HS-5 (cell line): ENCODE data around the gene MACROD2.

Experiments
- DNase-seq: peaks from one replicate; pipeline ENCODE4 v3.0.0-alpha.2; 2012; ENCODE audit warnings: low read depth

The MACROD2 gene

DNA sequence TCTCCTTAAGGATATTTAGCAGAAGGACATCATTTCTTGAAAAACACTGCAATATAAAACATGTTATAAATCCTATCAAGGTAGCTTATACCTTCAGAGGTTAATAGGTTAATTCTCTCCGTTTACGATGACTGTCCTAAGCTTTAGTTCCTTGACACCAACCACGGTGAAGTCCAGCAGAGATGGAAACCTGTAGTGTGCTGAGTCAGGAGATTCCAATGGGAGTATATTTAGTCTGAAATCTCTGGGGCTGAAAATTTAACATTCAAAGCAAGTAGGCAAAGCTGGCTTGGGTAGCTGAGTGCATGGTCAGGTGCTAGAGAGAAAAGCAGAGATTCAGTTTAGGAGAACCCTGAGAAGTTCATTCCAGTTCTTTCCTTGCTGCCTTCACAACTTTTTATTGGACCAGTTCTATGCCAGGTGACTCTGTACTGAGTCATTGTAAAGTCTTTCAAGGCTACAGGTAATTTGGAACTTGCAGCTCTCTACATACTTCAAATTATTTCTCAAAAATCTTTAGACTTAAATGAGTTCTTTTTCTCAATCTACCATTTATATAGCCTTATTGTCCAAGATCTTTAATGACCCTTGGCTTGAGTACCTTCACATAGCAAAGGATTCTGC, 1351.5 kb downstream of the MACROD2 start:
- DNase-seq: no peak

DNA sequence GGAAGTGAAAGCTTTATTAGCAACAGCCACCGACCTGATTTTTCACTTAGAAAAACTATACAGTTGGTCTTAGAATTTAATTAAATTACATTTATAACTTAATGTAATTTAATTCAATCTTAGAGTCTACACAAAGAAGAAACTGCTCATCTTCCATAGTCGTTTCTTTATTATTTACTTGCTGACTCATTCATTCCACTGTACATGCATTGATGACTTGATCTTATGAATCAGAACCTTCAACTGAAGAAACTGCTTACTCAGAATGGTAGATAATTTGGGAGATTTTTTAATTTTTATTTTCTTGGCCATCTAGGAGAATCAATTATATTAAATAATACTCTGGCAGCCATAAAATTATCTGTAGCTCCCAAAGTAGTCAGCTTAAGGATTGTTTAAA, 1363.7 kb downstream of the MACROD2 start:
- peak; percentile 25 for DNase-seq

DNA sequence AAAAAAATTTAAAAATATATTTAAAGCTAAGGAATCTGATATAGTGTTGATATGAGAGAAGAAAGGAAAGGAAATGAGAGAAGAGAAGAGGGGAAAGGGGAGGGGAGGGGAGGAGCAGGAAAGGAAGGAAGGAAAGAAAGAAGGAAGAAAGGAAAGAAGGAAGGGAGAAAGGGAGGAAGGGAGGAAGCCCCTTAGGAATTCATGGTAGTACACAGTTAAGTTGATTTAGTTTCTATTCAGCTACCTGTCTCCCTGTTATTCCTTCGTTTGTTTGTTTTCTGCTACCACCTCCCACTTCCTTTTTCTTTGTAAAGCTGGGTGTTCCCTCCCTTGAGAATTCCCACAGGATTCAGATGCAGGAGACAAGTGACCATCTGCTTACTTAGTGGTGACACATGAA, 1367.5 kb downstream of the MACROD2 start:
- DNase-seq: no peak

DNA sequence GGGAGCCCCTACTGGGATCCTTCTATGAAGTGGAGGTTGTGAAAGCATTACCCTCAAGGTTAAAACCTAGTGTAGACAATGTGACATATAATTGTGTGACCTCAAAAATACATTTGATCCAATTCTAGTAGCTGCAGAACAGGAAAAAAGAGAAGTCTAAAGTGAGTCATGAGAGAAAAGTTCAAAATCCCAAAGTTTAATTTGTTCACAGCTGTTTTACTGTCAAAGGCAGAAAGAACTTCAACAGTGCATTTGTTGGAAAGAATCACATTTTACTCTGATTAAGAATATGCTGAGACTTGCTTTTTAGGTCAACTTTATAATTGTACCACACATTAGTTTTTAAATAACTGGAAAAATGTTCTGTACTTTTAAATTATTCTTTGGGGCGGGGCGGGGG, 1369.5 kb downstream of the MACROD2 start:
- no peak for DNase-seq

DNA sequence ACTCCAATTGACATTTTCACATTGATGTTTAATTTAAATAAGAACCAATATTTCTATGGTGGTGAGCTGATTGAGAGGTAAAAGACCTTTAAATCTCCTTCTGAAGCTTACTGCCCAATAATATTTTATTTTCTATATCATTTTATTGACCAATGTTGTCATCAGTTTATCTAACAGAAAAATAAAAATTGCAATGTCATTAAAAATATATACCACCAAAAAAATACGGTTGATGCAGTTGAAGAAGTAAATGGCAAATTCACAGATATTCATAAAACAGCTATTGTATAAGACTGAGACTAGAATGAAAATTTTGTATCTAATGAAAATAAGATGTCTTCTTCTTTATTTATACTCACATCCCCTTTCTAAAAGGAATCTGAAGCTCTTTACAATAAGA, 1375.1 kb downstream of the MACROD2 start:
- no peak for DNase-seq

DNA sequence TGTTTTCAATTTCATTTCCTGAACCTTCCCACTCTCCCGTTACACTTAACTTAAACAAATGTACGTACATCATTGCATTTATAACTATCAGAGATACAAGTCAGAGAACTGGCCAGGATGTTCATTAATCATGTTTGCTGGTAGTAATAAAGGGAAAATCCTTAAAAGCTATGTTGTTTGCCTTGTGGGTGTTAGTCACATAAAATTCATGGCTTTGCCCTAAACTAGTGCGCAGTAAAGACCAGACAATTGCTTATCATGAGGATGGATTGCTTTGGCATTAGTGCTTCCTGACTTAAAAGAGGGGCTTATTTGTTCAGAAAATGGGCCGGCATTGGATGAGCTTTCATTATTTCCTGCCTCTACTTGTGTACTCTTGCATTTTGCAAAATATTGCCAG, 1379.4 kb downstream of the MACROD2 start:
- no peak for DNase-seq

DNA sequence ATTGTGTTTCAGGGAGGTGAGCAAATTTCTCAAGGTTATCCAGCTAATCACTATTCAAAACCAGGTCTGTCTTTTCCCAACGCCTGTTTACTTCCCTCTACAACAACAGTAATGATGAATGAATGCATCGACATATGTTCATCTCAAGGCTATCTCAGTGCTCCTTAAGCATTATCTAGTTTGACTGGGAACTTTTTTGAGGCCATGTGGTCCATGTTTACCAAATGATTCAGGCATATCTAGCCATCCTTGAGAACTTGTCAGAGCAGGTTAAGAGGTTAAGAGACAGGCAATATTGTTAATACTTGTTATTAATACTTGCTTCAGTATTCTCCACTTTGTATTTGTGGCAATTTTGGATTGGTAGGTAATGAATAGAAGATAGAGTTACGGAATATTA, 1380.5 kb downstream of the MACROD2 start:
- no peak for DNase-seq

DNA sequence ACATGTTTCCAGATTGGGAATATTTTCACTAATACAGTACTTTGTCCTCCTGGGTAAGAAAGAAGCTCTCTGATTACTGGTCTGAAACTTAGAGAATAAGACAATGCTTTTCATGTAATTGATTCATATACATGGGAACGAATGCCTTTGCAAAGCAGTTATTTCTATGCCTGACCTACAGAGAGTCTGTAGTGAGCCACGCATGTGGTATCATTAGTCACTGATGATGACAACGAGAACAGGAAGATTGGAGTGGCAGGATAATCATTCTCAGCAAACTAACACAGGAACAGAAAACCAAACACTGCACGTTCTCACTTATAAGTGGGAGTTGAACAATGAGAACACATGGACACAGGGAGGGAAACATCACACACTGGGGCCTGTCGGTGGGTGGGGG, 1382.3 kb downstream of the MACROD2 start:
- DNase-seq: peak; percentile 10

DNA sequence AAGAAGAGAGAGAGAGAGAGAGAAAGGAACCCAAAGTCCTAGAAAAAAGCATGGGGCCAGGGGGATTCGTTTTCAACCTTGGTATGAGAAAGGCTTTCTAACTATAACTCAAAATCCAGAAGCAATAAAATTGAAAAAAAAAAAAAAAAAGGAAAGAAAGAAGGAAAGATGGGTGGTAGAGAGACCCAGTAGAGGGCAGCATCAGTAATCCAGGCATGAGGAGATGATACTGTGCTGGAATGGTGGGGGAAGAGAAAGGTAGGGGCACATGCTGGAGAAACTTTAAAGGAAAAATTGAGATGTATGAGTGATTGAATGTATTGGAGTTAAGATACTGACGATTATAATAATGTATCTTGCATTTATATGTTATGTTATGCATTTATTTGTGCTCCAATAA, 1382.8 kb downstream of the MACROD2 start:
- no peak for DNase-seq

DNA sequence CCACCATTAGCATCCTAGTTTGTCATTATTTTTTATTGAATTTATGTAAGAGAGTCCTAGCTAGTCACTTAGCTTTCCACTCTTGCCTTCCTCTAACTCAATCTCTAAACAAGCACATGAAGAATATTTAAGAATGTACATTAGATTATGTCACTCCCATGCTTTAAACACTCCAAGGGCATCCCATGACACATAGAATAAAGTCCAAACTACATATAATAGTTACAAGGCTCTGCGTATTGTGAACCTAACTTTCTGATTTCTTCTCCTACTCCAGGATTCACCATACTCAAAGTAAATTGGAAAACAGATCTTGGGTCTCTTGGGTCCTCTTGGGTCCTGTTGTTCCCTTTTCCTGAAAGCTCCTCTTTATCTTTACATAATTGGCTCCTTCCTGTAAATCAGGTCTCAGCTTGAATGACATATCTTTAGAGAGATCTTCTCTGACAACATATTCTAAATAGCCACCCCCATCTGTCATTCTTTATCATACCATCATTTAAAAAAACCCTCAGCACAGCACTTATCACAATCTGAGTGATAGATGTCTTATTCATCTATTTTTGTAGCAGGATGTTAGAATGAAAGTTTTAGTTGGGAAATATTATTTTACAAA, 1384.5 kb downstream of the MACROD2 start:
- DNase-seq: no peak

DNA sequence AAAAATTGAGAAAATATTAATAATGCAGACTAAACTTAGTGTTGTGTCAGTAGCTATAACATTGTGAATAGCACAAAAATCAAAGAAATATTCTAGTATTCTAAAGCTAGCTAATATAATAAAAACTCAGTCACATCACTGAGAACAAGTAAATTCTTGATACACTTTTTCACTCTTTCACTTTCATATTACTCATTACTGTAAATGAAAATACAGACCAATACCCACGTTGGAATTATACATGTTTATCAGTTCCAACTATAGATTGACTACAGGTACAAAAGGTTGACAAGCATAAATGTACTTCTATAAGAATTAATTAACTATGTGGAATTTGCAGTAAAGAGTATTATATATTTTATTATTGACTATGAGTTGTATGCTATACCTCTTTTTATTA, 1385.5 kb downstream of the MACROD2 start:
- DNase-seq: no peak

DNA sequence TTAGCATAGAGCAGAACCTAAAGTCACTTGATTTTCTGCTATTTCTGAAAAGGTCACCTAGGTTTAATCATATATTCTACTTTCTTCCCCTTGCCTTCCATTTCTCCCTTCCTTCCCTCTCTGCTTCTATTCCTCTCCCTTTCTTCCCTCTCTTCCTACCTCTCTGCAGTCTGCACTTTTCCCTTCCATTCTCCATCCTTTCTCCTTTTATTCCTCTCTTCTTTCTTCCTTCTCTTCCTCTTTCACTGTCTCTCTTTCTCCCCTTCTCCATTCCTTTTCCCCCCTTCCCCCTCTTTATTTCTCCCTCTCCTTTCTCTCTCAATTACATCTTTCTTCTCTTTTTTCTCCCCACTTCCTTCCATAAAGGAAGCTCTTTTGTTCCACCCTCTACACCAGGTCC, 1391.9 kb downstream of the MACROD2 start:
- DNase-seq: no peak

DNA sequence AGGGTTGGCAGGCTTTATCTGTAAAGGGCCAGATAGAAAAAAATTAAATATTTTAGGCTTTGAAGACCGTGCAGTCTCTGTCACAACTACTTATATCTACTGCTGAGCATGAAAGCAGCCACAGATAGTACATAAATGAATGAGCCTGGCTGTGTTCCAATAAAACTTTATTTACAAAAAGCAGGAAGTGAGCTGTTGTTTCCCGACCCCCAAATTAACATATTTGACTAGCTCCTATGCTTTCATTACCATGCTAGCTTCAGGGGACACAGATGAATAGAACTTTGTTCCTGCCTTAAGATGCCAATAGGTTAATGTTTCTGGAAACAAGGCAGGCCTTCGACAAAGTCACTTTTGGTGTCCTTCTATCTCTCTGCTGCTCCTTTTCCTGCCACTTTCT, 1400.1 kb downstream of the MACROD2 start:
- DNase-seq: no peak

DNA sequence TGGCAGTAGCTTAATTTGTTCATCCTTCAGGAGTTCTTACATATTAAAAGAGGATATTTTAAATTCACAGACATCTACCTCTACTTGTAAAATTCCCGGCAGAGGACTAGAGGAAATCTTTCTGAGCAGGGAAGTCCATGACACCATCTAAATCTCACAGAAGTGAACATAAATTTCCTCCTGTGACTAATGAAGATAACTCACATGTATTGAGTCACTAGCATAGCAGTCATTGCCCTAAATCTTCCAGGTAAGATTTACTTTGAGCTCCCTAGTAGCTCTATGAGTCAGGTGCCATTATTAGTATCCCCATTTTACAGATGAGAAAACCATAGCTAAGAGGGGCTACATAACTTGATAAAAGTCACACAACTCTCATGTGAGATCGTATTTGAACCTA, 1400.7 kb downstream of the MACROD2 start:
- no peak for DNase-seq

DNA sequence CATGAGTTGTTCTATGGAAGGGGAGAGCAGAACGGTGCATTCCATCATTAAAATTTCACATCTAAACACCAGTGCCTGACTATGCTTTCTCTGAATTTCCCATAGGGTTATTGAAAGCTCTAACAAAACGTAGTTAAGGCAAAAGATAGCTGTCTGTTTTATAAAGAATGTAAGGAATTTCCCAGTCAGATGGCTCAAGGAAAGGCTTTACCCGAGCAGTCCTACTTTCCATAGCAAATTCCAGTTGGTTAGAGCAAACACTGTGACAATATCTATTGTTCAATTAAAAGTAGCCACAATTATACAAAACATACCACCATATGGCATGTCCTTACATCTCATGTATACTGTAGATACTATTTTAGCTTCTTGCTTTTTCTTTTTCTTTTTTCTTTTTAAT, 1401.6 kb downstream of the MACROD2 start:
- no peak for DNase-seq

DNA sequence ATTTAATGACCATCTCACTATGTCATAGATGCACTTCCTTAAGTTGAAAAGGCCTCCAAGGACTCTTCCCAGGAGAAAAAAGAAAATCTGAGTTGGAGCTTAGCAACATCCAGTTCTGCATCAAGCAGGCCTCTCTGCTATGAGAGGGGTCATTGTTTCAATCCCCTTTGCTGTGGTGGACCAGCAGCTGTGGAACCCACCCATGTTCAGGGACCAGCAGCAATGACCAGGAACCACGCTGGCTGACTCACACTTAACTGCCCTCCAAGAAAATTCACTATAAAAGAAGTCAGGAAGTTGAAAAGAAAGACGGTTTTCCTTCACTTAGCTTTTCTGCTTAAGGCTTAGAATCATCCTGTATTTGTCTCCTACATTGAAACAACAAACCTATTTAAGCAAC, 1404.5 kb downstream of the MACROD2 start:
- no peak for DNase-seq

DNA sequence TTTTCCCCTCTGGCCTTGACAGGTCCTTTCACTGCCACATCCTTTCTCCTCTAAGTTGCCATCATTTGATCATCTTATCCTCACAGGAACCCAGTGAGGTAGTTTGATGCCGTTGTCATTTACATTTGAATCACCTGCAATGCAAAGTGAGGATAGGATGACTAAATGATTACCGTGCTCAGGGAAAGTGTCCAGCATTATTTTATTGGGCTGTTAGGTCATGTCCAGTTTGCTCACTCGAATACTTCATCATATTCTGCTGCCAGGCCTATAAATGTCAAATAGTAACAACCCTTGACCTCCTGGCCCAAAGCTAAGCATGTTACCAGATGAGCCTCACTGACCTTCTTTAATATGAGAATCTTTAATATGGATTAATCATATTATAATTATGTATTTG, 1410.8 kb downstream of the MACROD2 start:
- no peak for DNase-seq

DNA sequence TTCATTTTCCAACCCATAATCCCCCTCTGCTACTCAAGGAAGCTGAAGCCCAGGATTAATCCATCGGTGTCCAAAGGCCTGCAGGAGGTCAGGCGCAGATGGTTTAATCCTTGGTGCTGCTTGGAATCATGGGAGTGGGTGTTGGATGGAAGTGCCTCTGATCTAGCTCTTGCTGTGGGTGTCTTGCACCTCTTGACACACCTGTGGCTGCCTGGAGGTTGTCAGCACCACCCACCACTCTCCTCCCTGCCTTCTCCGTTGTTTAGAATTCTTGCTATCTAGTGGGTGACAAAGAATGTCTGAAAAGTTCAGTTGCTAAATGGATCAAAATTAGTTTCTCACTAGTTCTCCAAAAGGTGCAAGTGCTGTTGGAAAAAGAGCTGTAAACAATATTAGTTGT, 1416.5 kb downstream of the MACROD2 start:
- no peak for DNase-seq

DNA sequence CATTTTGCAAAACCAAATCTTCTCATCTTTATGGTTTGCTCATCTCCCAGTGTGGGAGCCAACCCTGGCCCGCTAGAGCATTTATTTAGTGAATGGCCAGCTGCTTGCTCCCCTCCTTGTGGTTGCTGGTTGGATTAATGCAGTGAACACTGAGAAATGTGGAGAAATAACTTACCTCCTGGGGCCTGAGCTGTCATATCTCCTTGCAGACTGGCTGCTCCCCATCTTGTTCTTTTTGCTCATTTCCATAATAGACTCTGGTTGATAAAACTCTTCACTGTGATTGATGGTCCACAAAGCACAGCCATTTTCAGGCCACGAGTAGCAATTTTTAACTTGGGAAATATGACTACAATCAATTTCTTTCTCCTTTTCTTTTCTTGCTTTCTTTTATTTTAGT, 1420.6 kb downstream of the MACROD2 start:
- no peak for DNase-seq

DNA sequence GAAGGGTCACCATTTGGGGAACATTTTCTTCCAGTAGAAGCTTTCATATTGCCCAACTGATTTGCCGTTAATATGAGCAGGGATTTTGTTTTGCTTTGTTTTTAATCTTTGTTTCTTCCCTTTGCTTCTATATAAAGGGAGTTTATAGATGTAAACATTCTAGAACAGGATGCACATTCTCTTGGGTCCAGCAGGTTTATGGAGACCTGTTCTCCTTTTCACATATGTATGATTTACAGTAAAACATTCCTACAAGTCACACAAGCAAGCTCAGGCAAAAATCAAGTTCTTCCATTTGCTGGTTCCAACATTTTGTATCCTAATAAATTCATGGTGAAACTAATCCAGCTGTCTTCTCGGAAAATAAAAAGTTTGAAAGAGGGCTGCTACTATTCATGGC, 1424.5 kb downstream of the MACROD2 start:
- DNase-seq: no peak

DNA sequence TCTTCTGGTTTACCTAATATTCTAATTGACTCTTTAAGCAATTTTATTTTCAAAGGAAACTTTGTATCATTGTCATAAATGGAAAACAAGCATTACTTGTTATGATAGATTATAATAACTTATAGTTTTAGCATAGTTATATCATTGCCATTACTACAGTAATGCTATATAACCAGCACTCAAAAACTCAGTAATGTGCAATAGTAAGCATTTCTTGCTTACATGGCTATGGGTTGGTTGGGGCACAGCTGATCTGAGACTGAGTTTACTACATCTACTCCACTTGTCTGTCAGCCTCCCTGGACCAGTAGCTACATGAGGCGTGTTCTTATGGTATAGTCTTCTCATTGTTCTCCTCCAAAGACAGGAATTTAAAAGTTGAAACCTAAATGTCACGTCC, 1427.7 kb downstream of the MACROD2 start:
- DNase-seq: no peak

DNA sequence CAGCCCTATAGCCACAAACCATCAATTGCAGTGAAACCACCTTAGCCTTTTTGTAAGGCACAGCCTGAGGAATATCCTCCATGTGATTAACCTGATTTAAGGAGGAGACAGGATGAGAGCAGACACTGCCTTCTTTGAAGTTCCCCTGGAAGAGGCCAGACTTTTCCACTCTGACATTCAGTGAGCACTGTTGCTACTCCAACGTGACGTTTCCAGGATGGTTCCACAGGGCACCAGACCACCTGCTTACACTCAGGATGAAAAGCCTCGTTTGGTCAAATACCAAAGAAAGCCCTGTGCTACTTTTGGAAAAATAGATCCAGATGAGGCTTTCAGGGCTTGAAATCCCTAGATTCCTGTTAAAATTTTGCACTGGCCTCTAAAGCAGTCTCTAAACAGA, 1444.2 kb downstream of the MACROD2 start:
- no peak for DNase-seq

DNA sequence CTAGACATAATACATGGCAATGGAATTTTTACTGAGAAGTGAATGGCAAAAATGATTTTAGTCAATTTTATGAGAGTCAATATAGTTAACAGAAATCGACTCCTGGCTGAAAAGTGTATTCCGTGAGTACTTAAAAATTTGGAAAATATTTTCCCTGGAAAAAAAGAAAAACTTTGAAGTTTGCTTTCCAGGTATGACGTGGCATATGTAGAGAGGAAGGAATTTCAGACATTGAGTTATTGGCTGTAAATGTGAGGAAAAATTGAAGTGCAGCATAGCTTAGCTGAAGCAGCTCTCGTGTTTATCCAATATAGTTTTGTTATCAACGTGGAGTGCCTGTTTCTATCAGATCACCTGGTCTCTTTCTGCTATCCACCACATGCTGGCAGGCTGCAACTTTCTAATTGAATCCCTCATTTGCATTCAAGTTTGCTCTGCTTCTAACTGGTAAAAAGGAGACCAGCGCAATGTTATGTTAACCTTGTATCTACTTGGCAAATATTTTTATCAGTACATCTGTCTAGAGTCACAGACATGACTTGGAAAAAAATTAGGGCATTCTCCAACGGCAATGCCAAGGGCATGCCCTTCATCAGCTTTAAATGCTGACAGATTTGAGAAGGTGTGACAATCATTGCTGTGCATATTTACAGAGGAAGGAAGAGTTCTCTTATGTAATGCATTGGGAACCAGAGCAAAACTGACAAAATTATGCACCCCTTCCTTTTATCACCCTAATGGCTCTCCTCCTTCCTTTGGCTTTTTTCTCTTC, 1444.9 kb downstream of the MACROD2 start:
- DNase-seq: no peak
